Left ventricle myocardium inferior (tissue), 1 donor: ENCODE results near the gene SMARCD1. TPM values are rescaled to one million over a fixed set of nuclear protein-coding genes. Genes with fewer than 3 reads are reported as not detected.

Experiments used
- DNase-seq: peaks from one replicate; pipeline ENCODE4 v3.0.0-alpha.2; 2020
- H3K27ac ChIP-seq: fragments of 200-600 bp; replicated peaks from 2 replicates; pipeline ENCODE4 v1.8.0; 2021
- H3K27me3 ChIP-seq: fragments of 200-600 bp; 2 replicates; pipeline ENCODE4 v1.8.0; 2021; ENCODE audit warnings: low read depth
- H3K36me3 ChIP-seq: fragments of 200-600 bp; 2 replicates; pipeline ENCODE4 v1.8.0; 2021
- H3K4me1 ChIP-seq: fragments of 200-600 bp; 2 replicates; pipeline ENCODE4 v1.8.0; 2021
- H3K4me3 ChIP-seq: fragments of 200-600 bp; 2 replicates; pipeline ENCODE4 v1.8.0; 2021; ENCODE audit warnings: mild to moderate bottlenecking, moderate library complexity
- H3K9me3 ChIP-seq: fragments of 200-600 bp; replicated peaks from 2 replicates; pipeline ENCODE4 v1.8.0; 2021
- intact Hi-C: fragments of 100-400 bp; cut with micrococcal nuclease; formaldehyde crosslinking; loops from one replicate; pipeline ENCODE4 v1.11.0; 2022
- total RNA-seq: library from RNA; stranded (reverse); fragmentation: NEBNext Ultra II Directional; extraction: Animal tissue kit (Norgen Biotek cat#: 25700); gene quantifications from one replicate; pipeline ENCODE4 v1.2.1, GENCODE V29; 2021
- TF ChIP-seq, protein P1 (sequence below): fragments of 200-600 bp; IDR thresholded peaks from 2 replicates; pipeline ENCODE4 v1.8.0; 2021; ENCODE audit warnings: antibody characterized with exemption, mild to moderate bottlenecking, borderline replicate concordance
- donor health status: DM: no; HTN: yes; CAD: no; lungs with severe emphysema.

The SMARCD1 gene
- total RNA-seq, 1 donor from 2014 or later: 15.4 TPM

DNA sequence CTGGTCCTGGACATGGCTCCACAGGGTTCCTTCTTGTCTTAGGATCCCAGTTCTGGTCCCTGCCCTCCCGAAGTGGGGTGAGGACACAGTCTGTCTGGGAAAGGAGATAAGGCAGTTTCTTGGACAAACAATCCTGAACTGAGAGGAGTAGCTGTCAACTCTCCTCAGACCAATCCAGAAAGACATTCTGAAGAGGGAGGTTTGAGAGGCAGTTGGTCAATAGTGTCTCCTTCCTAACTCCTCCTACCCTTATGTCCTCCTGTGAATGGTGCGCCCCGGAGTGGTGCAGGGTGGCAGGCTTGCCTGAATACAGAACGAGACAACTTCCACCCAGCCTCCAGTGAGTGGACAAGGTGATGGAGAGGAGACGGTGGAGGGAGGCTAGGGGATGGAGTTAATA lies 43.2 kb upstream of the SMARCD1 start:
- Histone ChIP-seq H3K4me1 (no peaks in the 10 kb centered on the region), H3K27ac (no peak overlapping the region), H3K27me3 (peaks cover 5% of the 10 kb centered on the region), H3K4me3 (no peak overlapping the region), H3K9me3 (no peaks in the 10 kb centered on the region), H3K36me3 (no peaks in the 10 kb centered on the region)
- intact Hi-C loops: no loop called here
- TF ChIP-seq, protein P1, sequence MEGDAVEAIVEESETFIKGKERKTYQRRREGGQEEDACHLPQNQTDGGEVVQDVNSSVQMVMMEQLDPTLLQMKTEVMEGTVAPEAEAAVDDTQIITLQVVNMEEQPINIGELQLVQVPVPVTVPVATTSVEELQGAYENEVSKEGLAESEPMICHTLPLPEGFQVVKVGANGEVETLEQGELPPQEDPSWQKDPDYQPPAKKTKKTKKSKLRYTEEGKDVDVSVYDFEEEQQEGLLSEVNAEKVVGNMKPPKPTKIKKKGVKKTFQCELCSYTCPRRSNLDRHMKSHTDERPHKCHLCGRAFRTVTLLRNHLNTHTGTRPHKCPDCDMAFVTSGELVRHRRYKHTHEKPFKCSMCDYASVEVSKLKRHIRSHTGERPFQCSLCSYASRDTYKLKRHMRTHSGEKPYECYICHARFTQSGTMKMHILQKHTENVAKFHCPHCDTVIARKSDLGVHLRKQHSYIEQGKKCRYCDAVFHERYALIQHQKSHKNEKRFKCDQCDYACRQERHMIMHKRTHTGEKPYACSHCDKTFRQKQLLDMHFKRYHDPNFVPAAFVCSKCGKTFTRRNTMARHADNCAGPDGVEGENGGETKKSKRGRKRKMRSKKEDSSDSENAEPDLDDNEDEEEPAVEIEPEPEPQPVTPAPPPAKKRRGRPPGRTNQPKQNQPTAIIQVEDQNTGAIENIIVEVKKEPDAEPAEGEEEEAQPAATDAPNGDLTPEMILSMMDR: no peak
- no peak for DNase-seq

DNA sequence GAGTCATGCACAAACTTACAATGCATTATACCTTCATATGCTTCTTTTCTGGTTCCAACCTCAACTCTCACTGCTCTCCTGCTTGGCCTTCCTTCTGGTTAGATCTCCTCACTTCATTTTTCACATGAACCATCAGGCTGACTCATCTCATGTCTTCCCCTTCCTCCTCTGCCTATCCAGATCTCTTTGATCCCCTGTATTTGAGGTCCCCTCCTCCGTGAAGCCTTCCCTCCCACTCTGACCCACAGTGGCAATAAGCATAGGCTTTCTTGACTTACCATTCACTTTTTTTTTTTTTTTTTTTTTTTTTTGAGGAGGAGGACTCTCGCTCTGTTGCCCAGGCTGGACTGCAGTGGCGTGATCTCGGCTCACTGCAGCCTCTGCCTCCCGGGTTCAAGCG lies 42.4 kb upstream of the SMARCD1 start:
- Histone ChIP-seq H3K27me3 (peaks cover 4% of the 10 kb centered on the region), H3K4me3 (no peak overlapping the region), H3K9me3 (no peaks in the 10 kb centered on the region), H3K4me1 (no peaks in the 10 kb centered on the region), H3K27ac (no peak overlapping the region), H3K36me3 (no peaks in the 10 kb centered on the region)
- intact Hi-C loops: no loop called here
- no peak for DNase-seq
- TF ChIP-seq, protein P1: no peak

DNA sequence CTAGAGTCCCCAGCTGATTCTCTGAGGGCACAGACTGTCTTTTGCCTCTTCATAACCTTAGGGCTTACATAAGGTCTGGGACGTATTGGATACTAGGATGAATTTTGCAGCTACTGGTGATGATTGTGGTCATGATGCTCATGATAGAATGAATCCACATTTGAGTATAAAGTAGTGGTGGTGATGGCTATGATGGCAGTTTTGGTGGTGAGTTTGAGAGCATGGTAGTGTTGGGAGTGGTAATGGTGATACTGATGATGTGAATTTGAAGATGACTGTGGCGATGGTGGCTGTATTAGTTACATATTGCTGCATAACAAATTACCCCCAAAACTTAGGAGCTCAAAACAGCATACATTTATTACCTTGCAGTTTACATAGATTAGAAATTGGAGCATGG lies 41.8 kb upstream of the SMARCD1 start:
- H3K27ac ChIP-seq: no peak overlapping the region
- no peaks in the 10 kb centered on the region for H3K4me1 ChIP-seq
- TF ChIP-seq, protein P1: no peak
- H3K27me3 ChIP-seq: peaks cover 10% of the 10 kb centered on the region
- DNase-seq: no peak
- intact Hi-C loops: no loop called here
- H3K9me3 ChIP-seq: no peaks in the 10 kb centered on the region
- no peaks in the 10 kb centered on the region for H3K36me3 ChIP-seq
- H3K4me3 ChIP-seq: no peak overlapping the region

DNA sequence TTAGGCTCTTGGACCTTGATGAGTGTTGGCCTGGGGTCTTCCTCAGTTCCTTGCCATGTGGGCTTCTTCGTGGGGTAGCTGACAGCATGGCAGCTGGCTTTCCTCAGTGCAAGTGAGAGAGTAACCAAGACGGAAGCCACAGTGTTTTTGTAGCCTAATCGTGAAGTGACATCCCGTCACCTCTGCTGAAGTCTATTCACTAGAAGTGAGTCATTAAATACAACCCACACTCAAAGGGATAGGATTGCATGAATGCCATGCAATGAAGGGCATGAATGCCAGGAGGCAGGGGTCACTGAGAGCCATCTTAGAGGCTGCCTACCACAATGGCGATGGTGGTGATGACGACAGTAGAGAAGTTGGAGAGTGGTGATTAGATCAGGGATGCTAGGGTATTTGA lies 41.3 kb upstream of the SMARCD1 start:
- no peak overlapping the region for H3K27ac ChIP-seq

DNA sequence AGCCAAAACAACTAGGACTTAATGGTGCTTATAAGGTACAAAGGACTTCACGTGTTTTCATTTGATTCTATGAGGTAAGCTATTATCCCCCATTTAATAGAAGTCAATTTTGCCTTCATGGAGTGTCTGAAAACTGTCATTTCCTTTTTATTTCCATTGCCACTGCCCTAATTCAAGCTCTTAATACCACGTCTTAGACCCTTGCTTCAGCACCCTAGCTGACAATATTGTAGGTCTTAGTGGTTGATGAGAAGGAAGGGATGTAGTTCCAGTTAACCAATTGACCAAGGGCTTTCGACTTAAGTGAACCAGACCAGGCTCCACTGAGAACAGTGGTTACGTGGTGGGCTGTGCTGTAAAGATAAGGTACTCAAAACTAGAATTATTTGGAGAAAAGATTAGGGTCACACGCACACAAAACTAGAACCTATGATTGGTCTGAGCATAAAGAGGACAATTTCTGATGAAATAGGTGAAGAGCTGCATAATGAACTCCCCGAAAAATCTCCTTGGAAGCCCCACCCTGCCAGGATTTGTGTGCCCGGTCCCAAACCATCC lies 37.4 kb upstream of the SMARCD1 start:
- TF ChIP-seq, protein P1: no peak
- Histone ChIP-seq H3K36me3 (no peaks in the 10 kb centered on the region), H3K9me3 (no peaks in the 10 kb centered on the region), H3K27me3 (peaks cover 34% of the 10 kb centered on the region), H3K4me3 (no peak overlapping the region), H3K27ac (no peak overlapping the region), H3K4me1 (peaks cover 13% of the 10 kb centered on the region)
- no peak for DNase-seq
- intact Hi-C loops: no loop called here

More for the DNA sequence above, 41.3 kb upstream of the SMARCD1 start:
- Histone ChIP-seq H3K36me3 (no peaks in the 10 kb centered on the region), H3K27me3 (peaks cover 15% of the 10 kb centered on the region), H3K4me1 (no peaks in the 10 kb centered on the region), H3K4me3 (no peak overlapping the region), H3K9me3 (no peaks in the 10 kb centered on the region)
- TF ChIP-seq, protein P1: no peak
- DNase-seq: no peak
- intact Hi-C loops: no loop called here
